KMS-11 (cell line): ENCODE data around the gene DNAH11.

Experiments
- H2AFZ ChIP-seq: fragments of 200-600 bp; sonication (generic); 2 replicates; pipeline ENCODE4 v1.6.1; 2016; ENCODE audit warnings: antibody characterized with exemption, mixed run types, low read depth
- H3K27ac ChIP-seq: fragments of 200-600 bp; sonication (generic); 2 replicates; pipeline ENCODE4 v1.6.1; 2016; ENCODE audit warnings: mild to moderate bottlenecking, mixed run types
- H3K27me3 ChIP-seq: fragments of 200-600 bp; sonication (generic); 2 replicates; pipeline ENCODE4 v1.6.1; 2017; ENCODE audit warnings: mild to moderate bottlenecking, low read depth, mixed run types, moderate library complexity; ENCODE audit not compliant: insufficient read depth
- H3K36me3 ChIP-seq: fragments of 200-600 bp; sonication (generic); 2 replicates; pipeline ENCODE4 v1.6.1; 2017; ENCODE audit warnings: mild to moderate bottlenecking, mixed run types; ENCODE audit not compliant: insufficient read depth
- H3K4me1 ChIP-seq: fragments of 200-600 bp; sonication (generic); 2 replicates; pipeline ENCODE4 v1.6.1; 2016; ENCODE audit warnings: mild to moderate bottlenecking, low read depth, mixed run types; ENCODE audit not compliant: poor library complexity, severe bottlenecking
- H3K4me2 ChIP-seq: fragments of 200-600 bp; sonication (generic); 2 replicates; pipeline ENCODE4 v1.7.0; 2016; ENCODE audit warnings: mild to moderate bottlenecking, mixed run types
- H3K4me3 ChIP-seq: fragments of 200-600 bp; sonication (generic); IDR thresholded peaks from 2 replicates; pipeline ENCODE4 v1.6.1; 2017; ENCODE audit warnings: low read depth, low read length, mixed read lengths; ENCODE audit not compliant: insufficient read depth
- H3K79me2 ChIP-seq: fragments of 200-600 bp; sonication (generic); 2 replicates; pipeline ENCODE4 v1.6.1; 2016; ENCODE audit warnings: low read depth, mixed run types; ENCODE audit not compliant: insufficient read depth
- H3K9ac ChIP-seq: fragments of 200-600 bp; sonication (generic); 2 replicates; pipeline ENCODE4 v1.6.1; 2016; ENCODE audit warnings: mild to moderate bottlenecking, mixed run types
- H4K20me1 ChIP-seq: fragments of 200-600 bp; sonication (generic); 2 replicates; pipeline ENCODE4 v1.6.1; 2016; ENCODE audit warnings: mild to moderate bottlenecking, mixed run types; ENCODE audit not compliant: insufficient read depth
- TF ChIP-seq, protein P1 (sequence below): fragments of 200-600 bp; sonication (generic); conservative IDR thresholded peaks from 2 replicates; pipeline ENCODE4 v1.6.1; 2017; ENCODE audit warnings: low read depth, mild to moderate bottlenecking, antibody characterized with exemption, low read length, moderate library complexity, mixed read lengths

DNAH11 gene

GRCh38 chr7:21942955-21943354 is 400.1 kb downstream of the DNAH11 start:
- no peak overlapping the region for H3K27ac ChIP-seq
- no peak overlapping the region for H3K4me2 ChIP-seq
- H3K79me2 ChIP-seq: peaks cover 46% of the 10 kb centered on the region; the same call in 1 of the 2 replicates

DNA sequence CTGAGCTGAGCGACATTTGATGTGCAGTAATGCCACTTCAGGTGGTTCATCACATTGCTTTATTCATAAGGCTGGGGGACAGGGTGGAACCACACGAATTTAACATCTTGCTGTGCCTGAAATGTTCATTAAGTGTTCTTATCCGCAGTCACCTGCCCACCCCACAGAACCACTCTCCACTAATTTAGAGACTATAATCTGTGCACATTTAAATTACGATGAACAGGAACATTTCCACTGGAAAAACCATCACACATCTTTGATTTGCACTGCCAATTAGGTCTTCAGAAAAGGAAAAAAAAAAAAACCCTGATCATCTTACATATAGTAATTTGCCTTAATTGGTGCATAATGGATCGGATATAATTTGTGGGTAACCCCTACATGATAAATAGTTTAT is 400.6 kb downstream of the DNAH11 start:
- H3K27ac ChIP-seq: no peak overlapping the region
- no peak overlapping the region for H3K9ac ChIP-seq
- no peak overlapping the region for H3K4me3 ChIP-seq
- peak overlapping the region; percentile 55; the same call in 1 of the 2 replicates for H3K4me2 ChIP-seq
- no peak overlapping the region for H2AFZ ChIP-seq
- TF ChIP-seq, protein P1, sequence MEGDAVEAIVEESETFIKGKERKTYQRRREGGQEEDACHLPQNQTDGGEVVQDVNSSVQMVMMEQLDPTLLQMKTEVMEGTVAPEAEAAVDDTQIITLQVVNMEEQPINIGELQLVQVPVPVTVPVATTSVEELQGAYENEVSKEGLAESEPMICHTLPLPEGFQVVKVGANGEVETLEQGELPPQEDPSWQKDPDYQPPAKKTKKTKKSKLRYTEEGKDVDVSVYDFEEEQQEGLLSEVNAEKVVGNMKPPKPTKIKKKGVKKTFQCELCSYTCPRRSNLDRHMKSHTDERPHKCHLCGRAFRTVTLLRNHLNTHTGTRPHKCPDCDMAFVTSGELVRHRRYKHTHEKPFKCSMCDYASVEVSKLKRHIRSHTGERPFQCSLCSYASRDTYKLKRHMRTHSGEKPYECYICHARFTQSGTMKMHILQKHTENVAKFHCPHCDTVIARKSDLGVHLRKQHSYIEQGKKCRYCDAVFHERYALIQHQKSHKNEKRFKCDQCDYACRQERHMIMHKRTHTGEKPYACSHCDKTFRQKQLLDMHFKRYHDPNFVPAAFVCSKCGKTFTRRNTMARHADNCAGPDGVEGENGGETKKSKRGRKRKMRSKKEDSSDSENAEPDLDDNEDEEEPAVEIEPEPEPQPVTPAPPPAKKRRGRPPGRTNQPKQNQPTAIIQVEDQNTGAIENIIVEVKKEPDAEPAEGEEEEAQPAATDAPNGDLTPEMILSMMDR: no peak
- no peaks in the 10 kb centered on the region for H3K27me3 ChIP-seq
- no peaks in the 10 kb centered on the region; the same call in 1 of the 2 replicates for H3K36me3 ChIP-seq
- H3K79me2 ChIP-seq: peaks cover 42% of the 10 kb centered on the region; the same call in 1 of the 2 replicates
- H4K20me1 ChIP-seq: 0 out of 2 replicates have a peak, but pooled peaks cover 2% of the 10 kb centered on the region
- H3K4me1 ChIP-seq: peaks cover 52% of the 10 kb centered on the region

More at GRCh38 chr7:21942955-21943354, 400.1 kb downstream of the DNAH11 start:
- Histone ChIP-seq H3K9ac (no peak overlapping the region), H2AFZ (no peak overlapping the region), H3K27me3 (no peaks in the 10 kb centered on the region), H3K4me1 (peaks cover 52% of the 10 kb centered on the region), H4K20me1 (0 out of 2 replicates have a peak, but pooled peaks cover 2% of the 10 kb centered on the region), H3K36me3 (no peaks in the 10 kb centered on the region; the same call in 1 of the 2 replicates), H3K4me3 (no peak overlapping the region)
- TF ChIP-seq, protein P1: no peak

DNA sequence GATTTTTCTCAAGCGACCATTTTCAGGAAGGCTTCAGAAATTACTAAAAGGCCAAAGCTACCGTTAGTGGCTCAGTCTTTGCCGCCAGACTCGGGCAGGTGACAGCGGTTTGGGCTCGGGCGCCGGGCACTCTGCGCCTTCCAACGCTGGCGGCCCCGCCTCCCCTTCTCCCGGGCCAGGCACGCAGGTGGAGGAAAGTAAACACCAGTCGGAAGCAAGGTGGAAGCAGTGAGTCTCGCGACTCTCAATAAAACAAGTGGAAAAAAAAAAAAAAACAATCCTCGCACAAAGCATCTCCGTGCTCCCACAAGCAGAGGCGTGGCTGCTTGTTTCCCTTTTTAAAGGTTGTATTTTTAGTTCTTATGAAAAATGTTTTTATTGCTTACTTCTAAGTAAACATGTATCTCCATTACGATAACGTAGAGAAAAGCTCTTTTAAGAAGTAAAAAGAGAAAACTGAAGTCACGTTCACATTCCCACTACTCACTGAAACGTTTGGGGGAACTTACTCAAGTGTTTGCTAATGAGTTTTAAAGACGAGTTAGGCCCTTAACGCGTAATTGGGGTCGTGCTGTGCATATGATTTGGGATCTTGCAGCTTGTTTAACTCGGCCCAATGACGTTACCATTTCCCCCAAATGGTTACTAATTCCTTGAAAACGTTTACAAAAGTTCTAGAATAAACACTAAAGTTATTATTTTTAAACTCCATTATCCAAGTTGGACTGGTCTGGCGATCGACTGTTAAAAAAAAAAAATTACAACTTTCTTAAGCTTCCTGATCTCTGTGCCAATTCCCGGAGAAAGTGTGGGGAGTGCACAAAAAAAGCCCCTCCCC is 402.0 kb downstream of the DNAH11 start:
- H3K4me2 ChIP-seq: peak overlapping the region; percentile 55
- H3K79me2 ChIP-seq: peaks cover 37% of the 10 kb centered on the region; the same call in 1 of the 2 replicates
- no peaks in the 10 kb centered on the region for H3K27me3 ChIP-seq
- no peak overlapping the region for H3K4me3 ChIP-seq
- TF ChIP-seq, protein P1: no peak
- H3K27ac ChIP-seq: peak overlapping the region; percentile 90
- H3K36me3 ChIP-seq: no peaks in the 10 kb centered on the region
- H2AFZ ChIP-seq: peak overlapping the region; percentile 91
- H3K9ac ChIP-seq: peak overlapping the region; percentile 92
- peaks cover 41% of the 10 kb centered on the region for H3K4me1 ChIP-seq
- 0 out of 2 replicates have a peak, but pooled peaks cover 2% of the 10 kb centered on the region for H4K20me1 ChIP-seq

GRCh38 chr7:21945454-21946221 is 402.8 kb downstream of the DNAH11 start, which contains the start of gene CDCA7L:
Gene CDCA7L, minus strand, starts transcription at chr7:21945899. Its CDS starts 95 bp downstream, at chr7:21945804.
- Histone ChIP-seq H4K20me1 (0 out of 2 replicates have a peak, but pooled peaks cover 2% of the 10 kb centered on the region), H3K79me2 (peaks cover 29% of the 10 kb centered on the region; the same call in 1 of the 2 replicates), H3K4me2 (peak within 1 kb of the TSS; percentile 55), H3K9ac (peak within 1 kb of the TSS; percentile 92), H2AFZ (peak within 1 kb of the TSS; percentile 91), H3K27ac (peak within 1 kb of the TSS; percentile 90), H3K36me3 (no peaks in the 10 kb centered on the region), H3K27me3 (no peaks in the 10 kb centered on the region), H3K4me3 (no peak within 1 kb of the TSS), H3K4me1 (peaks cover 36% of the 10 kb centered on the region)
- TF ChIP-seq, protein P1: no peak
